Measurements from ENCODE around the gene PDE4C. TPM values are rescaled to one million over a fixed set of nuclear protein-coding genes. Genes with fewer than 3 reads are reported as not detected.
"Not testable (repeated sequence)": the region's sequence is repeated elsewhere in the genome, so short reads cannot be mapped to it uniquely, and the experiment has no call there.

Gene PDE4C
- total RNA-seq, 2 experiments from 2014 or later, result not detected

DNA sequence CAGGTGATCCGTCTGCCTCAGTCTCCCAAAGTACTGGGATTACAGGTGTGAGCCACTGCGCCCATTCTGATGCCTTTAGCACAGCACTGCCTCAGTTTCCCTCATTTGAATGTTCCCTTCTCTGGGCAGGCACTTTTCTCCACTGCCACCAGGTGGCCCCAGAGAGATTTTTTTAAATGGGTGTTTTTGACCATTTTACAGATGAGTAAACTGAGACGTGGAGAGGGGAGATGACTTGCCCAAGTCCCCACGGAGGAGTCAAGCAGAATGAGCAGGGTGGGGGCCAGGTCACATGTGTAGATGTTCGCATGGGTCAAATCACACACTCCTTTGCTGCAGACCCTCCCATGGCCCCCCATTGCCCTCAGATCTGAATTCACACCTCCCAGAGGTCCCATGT lies 3.2 kb upstream of the PDE4C start:
- ChIA-PET CTCF (no interaction called here), POLR2A (no interaction called here)

DNA sequence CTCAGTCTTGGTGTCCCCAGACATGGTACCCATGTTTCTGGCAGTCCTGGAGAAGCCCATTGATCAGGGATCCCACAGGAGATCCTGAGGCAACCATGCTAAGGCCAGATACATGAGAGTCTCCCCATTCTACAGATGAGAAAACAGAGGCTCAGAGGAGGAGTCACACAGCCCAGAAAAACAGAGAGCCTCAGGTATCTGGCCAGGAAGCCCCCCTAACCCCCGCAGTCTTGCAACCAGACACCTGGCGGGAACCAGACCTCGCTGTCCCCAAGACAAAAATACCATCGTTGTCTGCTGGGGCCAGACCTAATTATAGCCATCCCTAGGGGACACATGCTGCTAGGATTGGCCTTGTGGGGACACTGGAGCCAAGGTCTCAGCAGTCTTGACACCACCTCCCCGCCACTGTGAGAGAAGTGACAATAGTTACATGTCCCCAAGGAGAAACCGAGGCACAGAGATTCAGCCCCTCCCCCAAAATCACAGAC lies 1.6 kb upstream of the PDE4C start:
- POLR2A ChIA-PET, result no interaction called here
- CTCF ChIA-PET, result no interaction called here

DNA sequence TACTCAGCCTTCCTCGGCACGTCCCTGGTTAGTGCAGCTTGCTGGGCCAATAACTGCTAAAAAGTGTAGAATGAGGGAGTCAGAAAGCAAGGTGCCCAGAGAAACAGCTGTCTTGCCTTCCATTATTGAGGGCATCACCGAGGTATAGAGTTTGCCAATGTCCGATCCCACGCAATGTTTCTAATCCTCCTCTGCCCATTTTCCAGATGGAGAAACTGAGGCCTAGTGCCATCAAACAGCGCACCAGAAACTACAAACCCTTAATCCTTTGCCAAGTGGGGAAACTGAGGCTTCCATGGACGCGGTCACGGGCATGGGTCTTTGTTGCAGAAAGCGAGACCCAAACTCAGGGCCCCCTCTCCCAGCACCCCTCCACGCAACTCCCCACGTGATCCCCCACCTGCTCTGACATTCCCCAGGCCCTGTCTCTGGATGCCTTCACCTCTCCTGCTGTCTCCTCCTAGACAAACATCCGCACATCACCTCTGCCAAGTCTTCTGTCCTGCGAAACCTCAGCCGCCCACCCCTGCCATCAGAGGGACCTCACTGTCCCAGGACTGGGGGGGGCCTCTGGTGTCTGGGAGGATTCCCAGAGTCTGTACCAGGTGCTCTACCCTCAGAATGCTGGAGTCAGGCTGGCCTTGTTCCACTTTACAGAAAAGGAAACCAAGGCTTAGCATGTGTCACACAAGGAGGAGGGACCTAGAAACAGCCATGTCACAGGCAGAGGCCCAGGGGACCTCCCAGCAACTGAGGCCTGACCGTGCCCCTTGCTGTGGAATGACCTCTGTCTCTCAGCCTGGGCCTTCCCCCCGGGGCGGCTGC lies 930 bp upstream of the PDE4C start:
- CTCF ChIA-PET, result interaction anchor here (1.2 to 1.7 kb wide), 2 partner anchors 19 to 161 kb away, joined by 6 to 7 read pairs; no protein-coding TSS in a partner anchor

DNA sequence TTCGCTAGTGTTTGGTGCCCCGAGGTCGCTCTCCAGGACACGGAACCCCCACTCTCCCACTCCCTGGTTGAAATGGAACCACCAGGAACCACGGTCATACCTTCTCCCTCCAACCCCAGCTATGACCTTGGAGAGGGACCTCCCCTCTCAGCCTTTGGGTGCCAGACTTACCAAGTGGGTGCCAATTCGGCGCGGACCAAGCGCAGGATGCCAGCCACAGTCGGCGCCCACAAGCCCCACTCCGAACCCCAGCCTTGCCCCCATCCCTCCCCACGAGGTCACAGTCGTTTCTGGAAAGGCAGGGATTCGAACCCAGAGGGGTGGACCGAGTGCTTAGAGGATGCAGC lies 910 bp downstream of the PDE4C start:
- POLR2A ChIA-PET, result interaction anchor here (0.6 kb wide), 1 partner anchor 168 kb away, joined by 3 read pairs; no protein-coding TSS in a partner anchor
- CTCF ChIA-PET, result interaction anchor here (1.7 to 2.1 kb wide), 2 partner anchors 17 to 163 kb away, joined by 6 to 7 read pairs; no protein-coding TSS in a partner anchor

More for the DNA sequence above, 930 bp upstream of the PDE4C start:
- POLR2A ChIA-PET, result no interaction called here

DNA sequence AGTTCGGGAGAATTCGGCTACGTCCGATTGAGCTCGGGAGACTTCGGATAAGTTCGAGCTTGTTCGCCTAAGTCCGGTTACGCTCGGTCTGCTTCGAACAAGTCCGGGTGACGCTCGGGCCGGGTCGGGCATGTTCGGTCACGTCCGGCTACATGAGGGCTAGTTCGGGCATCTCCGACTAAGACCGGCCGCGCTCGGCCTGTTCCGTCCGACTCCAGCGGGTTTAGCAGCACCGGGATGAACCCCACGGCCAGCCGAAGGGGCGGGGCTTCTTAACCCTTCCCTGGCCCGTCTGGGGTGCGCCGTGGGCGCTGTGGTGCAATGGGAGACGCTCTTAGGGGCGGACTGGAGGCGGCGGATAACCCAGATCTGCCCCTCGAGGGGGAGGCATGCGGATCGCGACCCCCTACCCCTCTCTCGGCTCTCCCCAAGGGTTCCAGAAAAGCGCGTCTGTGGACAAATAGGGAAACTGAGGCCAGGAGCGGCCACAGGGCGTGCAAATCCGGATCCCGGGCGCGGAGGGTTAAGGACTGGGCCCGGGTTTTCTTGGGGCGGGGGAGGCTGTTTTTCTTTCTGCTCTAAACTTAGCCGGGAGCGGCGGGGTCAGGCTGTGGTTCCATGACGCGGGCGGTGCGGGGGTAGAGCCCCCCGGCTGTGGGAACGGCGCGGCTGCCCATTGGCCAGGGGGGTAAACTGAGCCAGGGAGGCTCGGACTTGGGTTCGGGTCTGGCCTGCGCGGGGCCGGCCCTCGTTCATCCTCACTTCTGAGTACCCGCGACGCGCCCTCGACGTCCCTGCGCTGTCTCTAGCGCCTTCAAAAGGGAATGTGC lies 1.5 kb downstream of the PDE4C start:
- POLR2A ChIA-PET, result interaction anchor here (1.2 kb wide), 1 partner anchor 21 kb away, joined by 5 read pairs; the partner anchor contains the start of gene RAB3A
- CTCF ChIA-PET, result interaction anchor here (0.7 to 2.1 kb wide), 7 partner anchors 12 to 163 kb away, joined by 3 to 6 read pairs (median 4); no protein-coding TSS in a partner anchor

DNA sequence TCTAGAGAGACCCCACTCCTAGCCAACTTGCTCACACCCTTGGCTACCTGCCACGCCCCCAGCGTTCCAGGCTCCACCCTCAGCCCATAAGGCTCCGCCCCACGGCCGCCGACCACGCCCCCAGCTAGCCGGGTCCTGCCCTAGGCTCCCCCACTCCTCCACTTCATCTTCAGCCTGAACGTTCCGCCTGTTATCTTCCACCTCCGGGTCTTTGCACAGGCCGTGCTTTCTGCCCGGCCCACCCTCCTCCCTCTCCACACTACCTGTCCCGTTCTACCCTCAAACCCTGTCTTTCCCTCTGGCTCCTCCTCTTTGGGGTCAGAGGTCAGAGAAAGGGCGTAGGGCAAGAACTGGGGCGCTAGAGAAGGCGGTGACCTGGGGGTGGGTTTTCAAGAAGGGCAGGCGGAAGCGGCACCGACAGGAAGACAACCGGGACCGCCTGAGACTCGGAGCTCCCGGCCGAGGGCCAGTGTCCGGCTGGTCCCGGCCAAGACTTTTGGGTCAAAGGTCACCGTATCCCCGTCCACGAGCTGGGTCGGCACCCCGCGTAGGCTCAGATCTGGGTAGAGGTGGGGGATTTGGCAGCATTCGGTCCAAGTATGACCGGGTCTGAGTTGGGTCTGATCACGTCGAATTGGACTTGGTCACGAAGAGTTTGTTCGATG lies 2.2 kb downstream of the PDE4C start:
- CTCF ChIA-PET, result interaction anchor here (0.7 to 2.1 kb wide), 8 partner anchors 11 to 164 kb away, joined by 3 to 6 read pairs (median 4); no protein-coding TSS in a partner anchor
- POLR2A ChIA-PET, result interaction anchor here (1.2 kb wide), 1 partner anchor 20 kb away, joined by 5 read pairs; the partner anchor contains the start of gene RAB3A

DNA sequence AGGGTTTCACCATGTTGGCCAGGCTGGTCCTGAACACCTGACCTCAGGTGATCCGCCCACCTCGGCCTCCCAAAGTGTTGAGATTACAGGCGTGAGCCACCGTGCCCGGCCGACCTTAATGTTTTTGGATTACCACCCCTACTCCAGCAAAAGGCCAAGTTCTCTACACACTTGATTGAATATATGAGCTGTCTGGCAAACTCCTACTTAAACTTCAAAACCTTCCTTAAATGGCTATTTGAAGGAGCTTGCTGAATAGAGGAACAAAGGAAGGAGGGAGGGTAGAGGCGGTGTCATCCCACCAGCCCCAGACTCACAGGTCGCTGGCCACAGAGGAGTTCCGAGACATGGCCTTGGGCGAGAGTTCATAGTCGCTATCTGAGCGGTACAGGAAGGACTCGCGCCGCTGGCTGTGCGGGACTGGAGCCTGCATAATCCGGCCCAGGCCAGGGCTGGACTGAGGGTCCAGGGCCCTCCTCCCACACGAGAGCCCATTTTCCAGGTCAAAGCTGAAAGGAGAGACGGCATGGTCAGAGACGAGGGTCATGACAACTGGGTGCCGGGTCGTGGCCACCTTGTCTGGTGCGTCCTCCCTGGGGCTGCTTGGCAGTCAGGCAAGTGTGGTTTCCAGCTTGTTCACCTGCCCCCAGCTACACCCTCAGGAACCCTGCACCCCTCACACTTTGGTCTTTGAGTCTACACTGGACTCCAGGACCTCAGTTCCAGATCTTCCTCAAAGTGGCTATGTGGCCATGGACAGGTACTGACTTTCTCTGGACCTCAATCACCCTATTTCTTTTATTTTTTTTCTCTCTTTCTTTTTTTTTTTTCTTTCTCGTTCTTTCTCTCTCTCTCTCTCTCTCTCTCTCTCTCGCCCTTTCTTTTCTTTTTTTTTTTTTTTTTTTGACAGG lies 4.2 kb downstream of the PDE4C start:
- CTCF ChIA-PET, result interaction anchor here (0.6 to 1.3 kb wide), 4 partner anchors 27 to 56 kb away, joined by 3 to 5 read pairs (median 3); no protein-coding TSS in a partner anchor
- POLR2A ChIA-PET, result no interaction called here

DNA sequence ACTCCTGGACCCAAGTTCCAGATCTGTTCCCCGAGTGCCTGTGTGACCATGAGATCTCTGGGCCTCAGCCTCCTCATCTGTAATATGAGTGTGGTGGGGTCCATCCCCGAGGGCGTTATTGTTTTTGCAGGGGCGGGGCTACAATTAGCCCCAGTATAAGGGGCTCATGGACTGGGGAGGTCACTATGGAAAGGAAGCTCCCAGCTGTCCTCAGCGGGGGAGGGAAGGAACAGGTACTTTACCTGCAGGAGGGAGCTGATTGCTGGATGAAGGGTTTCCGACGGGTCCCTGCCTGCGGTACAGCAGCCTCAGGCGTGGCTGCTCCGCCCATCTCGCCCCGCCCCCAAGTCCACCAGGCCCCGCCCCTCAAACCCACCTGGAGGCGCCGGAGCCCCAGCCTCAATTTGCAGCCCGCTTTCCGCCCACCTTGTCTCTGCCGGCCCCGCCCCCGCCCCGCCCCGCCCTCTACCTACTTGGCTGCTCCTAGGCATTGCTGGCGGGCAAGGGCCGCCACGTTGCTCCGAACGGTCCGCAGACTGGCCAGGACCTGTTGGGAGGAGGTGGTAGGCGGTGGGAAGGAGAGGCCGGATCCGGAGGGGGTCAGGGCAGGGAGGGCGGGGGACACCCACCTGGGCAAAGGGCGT lies 5.5 kb downstream of the PDE4C start:
- POLR2A ChIA-PET, result no interaction called here

DNA sequence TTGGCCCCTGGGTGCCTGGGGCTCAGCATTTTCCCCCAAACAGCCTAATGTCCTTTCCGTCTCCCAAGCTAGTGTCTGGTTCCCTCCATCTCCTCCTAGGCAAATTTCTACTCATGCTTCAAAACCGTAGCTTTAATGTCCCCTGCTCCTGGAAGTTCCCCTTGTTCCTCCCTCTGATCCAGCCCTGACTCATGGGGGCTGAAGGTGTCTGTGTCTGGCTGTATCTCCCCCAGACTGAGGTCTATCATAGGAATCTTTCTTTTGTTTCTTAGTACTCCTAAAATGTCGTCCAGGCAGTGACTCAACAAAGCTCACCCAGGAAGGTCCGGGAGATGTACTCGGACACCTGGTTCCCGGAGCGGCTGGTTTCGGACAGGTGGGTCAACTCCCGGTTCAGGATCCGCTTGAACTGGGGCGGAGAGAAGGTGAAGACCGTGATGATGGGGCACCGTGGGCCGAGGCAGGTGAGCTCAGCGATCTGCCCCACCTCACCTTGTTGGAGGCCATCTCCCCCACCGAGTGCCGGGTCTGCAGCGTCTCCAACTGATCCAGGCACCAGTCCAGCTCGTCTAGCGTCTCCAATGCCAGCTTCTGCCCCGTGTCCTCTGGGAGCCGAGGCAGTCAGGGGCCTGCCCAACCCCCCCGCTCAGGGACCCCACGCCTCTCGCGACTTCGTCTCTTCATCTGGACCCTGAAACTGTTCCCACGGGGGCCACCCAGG lies 6.2 kb downstream of the PDE4C start:
- ChIA-PET POLR2A (no interaction called here), CTCF (interaction anchor here (1.1 to 1.6 kb wide), 2 partner anchors 11 to 60 kb away, joined by 3 to 4 read pairs; no protein-coding TSS in a partner anchor)

More for the DNA sequence above, 5.5 kb downstream of the PDE4C start:
- CTCF ChIA-PET, result interaction anchor here (1.1 to 1.6 kb wide), 2 partner anchors 10 to 59 kb away, joined by 3 to 4 read pairs; no protein-coding TSS in a partner anchor

DNA sequence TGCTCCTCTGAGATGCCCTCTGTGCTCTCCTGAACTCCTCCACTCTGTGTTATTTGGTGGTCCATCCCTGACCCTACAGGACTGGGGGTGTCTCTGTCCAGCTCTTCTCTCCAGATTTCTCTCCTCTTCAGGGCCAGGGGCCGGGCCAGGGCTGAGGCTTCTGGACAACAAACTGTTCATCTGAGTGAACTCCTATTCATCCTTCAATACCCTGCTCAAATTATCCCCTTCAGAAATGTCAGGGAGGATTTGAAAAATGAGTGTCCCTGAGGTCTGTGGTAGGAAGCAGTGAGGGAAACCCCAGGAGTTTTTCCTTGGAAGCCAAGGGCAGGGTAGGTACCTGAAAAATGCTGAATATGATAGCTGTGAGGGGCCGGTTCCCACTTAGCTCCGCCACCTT lies 7.6 kb downstream of the PDE4C start:
- POLR2A ChIA-PET, result no interaction called here

DNA sequence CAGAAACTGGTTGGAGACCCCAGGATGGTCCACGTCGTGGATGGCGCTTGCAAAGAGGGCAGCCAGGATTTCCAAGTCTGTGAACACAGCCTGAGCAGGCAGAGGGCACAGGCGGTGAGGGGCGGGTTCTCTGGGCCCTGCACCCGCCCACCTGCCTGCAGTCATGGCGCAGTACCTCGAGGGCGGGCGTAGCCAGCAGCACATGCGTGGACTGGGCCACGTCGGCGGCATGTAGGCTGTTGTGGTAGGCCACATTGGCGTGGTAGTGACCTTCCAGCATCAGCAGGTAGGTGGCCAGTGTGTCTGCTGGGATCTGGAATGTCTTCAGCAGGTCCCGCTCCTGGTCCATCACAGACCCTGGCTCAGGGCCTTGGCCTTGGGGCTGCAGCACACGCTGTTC lies 8.1 kb downstream of the PDE4C start:
- CTCF ChIA-PET, result interaction anchor here (0.9 to 1.1 kb wide), 2 partner anchors 14 to 33 kb away, joined by 3 read pairs; no protein-coding TSS in a partner anchor
- POLR2A ChIA-PET, result no interaction called here

More for the DNA sequence above, 7.6 kb downstream of the PDE4C start:
- CTCF ChIA-PET, result interaction anchor here (0.9 to 1.1 kb wide), 2 partner anchors 13 to 33 kb away, joined by 3 read pairs; no protein-coding TSS in a partner anchor

DNA sequence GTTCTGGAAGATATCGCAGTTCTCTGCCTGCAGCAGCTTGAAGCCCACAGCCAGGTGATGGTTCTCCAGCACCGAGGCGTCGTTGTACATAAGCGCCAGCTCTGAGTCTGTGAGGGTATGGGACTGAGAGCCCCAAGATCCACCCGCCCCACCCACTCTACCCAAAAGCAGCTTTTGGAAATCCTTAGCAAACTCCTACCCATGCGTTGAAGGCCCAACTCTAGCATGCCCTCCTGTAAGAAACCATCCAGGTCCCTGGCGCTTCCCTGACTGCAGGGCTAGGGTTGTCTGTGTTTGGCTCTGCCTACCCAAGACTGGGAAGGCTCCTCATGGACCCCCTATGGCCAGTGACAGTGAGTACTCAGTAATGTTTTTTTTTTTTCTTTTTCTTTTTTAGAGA lies 9.4 kb downstream of the PDE4C start:
- ChIA-PET POLR2A (no interaction called here), CTCF (interaction anchor here (0.6 to 1.6 kb wide), 3 partner anchors 11 to 194 kb away, joined by 3 read pairs; no protein-coding TSS in a partner anchor)

DNA sequence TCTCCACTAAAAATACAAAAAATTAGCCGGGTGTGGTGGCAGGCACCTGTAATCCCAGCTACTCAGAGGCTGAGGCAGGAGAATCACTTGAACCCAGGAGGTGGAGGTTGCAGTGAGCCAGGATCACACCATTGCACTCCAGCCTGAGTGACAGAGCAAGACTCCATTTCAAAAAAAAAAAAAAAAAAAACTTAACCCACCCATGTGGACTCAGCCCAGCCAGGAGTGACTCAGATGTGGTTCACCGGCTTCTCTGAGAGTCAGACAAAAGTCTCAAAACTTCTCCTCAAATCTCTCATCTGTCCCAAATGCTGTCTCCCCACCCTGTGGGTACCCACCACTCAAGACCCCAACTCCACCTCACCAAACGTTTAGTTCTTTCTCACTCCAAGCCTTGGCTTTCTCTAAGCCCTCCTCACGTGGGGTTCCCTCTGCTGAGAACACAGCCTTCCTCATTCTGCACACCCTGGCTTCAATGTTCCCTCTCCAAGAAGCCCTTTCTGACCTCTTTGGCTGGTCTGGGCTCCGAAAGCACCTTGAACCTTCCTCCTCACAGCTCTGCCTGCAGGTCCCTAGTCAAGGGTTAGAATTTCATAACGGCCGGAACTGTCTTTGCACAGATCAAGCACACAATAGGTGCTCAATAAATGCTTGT lies 11.3 kb downstream of the PDE4C start:
- ChIA-PET CTCF (interaction anchor here (0.7 kb wide), 1 partner anchor 165 kb away, joined by 3 read pairs; no protein-coding TSS in a partner anchor), POLR2A (no interaction called here)

DNA sequence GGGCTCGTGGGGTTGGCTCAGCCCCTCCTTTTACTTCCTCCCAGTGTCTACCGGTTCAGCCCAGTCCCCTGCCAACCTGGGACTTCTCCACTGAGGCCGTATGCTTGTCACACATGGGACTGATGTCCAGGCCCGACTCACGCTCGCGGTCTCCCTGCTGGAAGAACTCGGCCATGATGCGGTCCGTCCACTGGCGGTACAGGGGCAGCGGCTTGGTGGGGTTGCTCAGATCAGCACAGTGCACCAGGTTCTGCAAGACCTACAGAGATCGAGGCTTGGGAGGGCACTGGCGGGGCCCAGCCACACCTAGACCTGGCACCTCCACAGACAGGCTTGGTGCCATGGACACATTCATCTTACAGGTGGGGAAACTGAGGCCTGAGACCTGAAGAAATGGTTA lies 14.6 kb downstream of the PDE4C start:
- ChIA-PET CTCF (interaction anchor here (1.5 to 1.6 kb wide), 2 partner anchors 12 to 40 kb away, joined by 4 read pairs; no protein-coding TSS in a partner anchor), POLR2A (no interaction called here)

DNA sequence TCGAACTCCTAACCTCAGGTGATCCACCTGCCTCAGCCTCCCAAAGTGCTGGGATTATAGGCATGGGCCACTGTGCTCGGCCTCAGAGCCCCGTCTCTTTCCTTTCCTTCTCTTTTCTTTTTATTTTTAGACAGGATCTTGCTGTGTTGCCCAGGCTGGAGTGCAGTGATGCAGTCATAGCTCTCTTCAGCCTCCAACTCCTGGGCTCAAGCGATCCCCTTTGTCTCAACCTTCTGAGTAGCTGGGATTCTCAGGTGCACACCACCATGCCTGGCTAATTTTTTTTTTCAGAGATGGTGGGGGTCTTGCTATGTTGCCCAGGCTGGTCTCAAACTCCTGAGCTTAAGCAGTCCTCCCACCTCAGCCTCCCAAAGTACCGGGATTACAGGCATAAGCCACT lies 16.3 kb downstream of the PDE4C start:
- CTCF ChIA-PET, result interaction anchor here (0.7 to 8.2 kb wide), 3 partner anchors 25 to 128 kb away, joined by 3 to 95 read pairs (median 4); a partner anchor contains a TSS
- POLR2A ChIA-PET, result not testable (repeated sequence)

All from activated CD8-positive, alpha-beta memory T cell treated with anti-CD3 and anti-CD28 coated beads for 36 hours (primary cell).